OCI-LY1 (cell line): ENCODE measurements around the gene NUF2.

Experiments
- H2AFZ ChIP-seq: fragments of 200-600 bp; sonication (generic), shearing (Covaris generic); 2 replicates; pipeline ENCODE4 v1.6.0; 2014; ENCODE audit warnings: antibody characterized with exemption, mild to moderate bottlenecking, low read length
- H3F3A ChIP-seq: fragments of 200-600 bp; sonication (generic), shearing (Covaris generic); 2 replicates; pipeline ENCODE4 v1.6.0; 2014; ENCODE audit warnings: mild to moderate bottlenecking, antibody characterized with exemption, low read length, moderate library complexity; ENCODE audit not compliant: insufficient read depth
- H3K27ac ChIP-seq: fragments of 200-600 bp; sonication (generic); 2 replicates; pipeline ENCODE4 v1.5.1; 2014; ENCODE audit warnings: low read length, mixed run types, mild to moderate bottlenecking, low read depth; ENCODE audit not compliant: poor library complexity, severe bottlenecking
- H3K27me3 ChIP-seq: fragments of 200-600 bp; sonication (generic); 2 replicates; pipeline ENCODE4 v1.6.0; 2014; ENCODE audit warnings: antibody characterized with exemption, mild to moderate bottlenecking, low read length, moderate library complexity; ENCODE audit not compliant: insufficient read depth
- H3K36me3 ChIP-seq: fragments of 200-600 bp; sonication (generic); 2 replicates; pipeline ENCODE4 v1.6.1; 2014; ENCODE audit warnings: mild to moderate bottlenecking, antibody characterized with exemption, low read length, moderate library complexity, mixed read lengths; ENCODE audit not compliant: insufficient read depth
- H3K4me1 ChIP-seq: fragments of 200-600 bp; sonication (generic); 2 replicates; pipeline ENCODE4 v1.5.1; 2014; ENCODE audit warnings: mild to moderate bottlenecking, low read length, moderate library complexity; ENCODE audit not compliant: insufficient read depth, severe bottlenecking
- H3K4me2 ChIP-seq: fragments of 200-600 bp; sonication (generic), shearing (Covaris generic); 2 replicates; pipeline ENCODE4 v1.6.1; 2014; ENCODE audit warnings: low read length
- H3K4me3 ChIP-seq: fragments of 200-600 bp; sonication (generic); 2 replicates; pipeline ENCODE4 v1.5.1; 2014; ENCODE audit warnings: low read length, low read depth, mild to moderate bottlenecking, mixed read lengths; ENCODE audit not compliant: poor library complexity, severe bottlenecking
- H3K79me2 ChIP-seq: fragments of 200-600 bp; shearing (Covaris generic); 2 replicates; pipeline ENCODE4 v1.6.1; 2016; ENCODE audit warnings: mixed run types, low read length, mixed read lengths; ENCODE audit not compliant: insufficient read depth
- H3K9ac ChIP-seq: fragments of 200-600 bp; sonication (generic), shearing (Covaris generic); 2 replicates; pipeline ENCODE4 v1.6.1; 2014; ENCODE audit warnings: mild to moderate bottlenecking, low read length, mixed read lengths
- H3K9me2 ChIP-seq: fragments of 200-600 bp; sonication (generic), shearing (Covaris generic); 2 replicates; pipeline ENCODE4 v1.6.1; 2014; ENCODE audit warnings: low read depth, mild to moderate bottlenecking, low read length, mixed read lengths
- H3K9me3 ChIP-seq: fragments of 200-600 bp; shearing (Covaris generic); 2 replicates; pipeline ENCODE4 v1.6.1; 2014; ENCODE audit warnings: low read length, mixed read lengths
- H4K20me1 ChIP-seq: fragments of 200-600 bp; sonication (generic), shearing (Covaris generic); 2 replicates; pipeline ENCODE4 v1.6.0; 2016; ENCODE audit warnings: mild to moderate bottlenecking, low read length; ENCODE audit not compliant: insufficient read depth
- CTCF ChIP-seq: fragments of 200-600 bp; sonication (generic), shearing (Covaris generic); IDR thresholded peaks from 2 replicates; pipeline ENCODE4 v1.5.1; 2017; ENCODE audit warnings: mild to moderate bottlenecking, antibody characterized with exemption, low read length, moderate library complexity, mixed read lengths
- EZH2 ChIP-seq: fragments of 200-600 bp; sonication (generic), shearing (Covaris generic); IDR thresholded peaks from 2 replicates; pipeline ENCODE4 v1.8.0; 2017; ENCODE audit warnings: borderline replicate concordance, mixed run types, mild to moderate bottlenecking, antibody characterized with exemption, low read length, moderate library complexity, mixed read lengths

NUF2 gene

GRCh38 chr1:163337631-163338030 is 15.9 kb downstream of the NUF2 start:
- H3K79me2 ChIP-seq, result no peaks in the 10 kb centered on the region
- no peaks in the 10 kb centered on the region for H3K4me1 ChIP-seq
- H3F3A ChIP-seq, result no peaks in the 10 kb centered on the region
- H4K20me1 ChIP-seq, result no peaks in the 10 kb centered on the region
- no peaks in the 10 kb centered on the region for H3K27me3 ChIP-seq
- H3K27ac ChIP-seq, result no peak overlapping the region
- no peak overlapping the region for H3K4me2 ChIP-seq
- H3K4me3 ChIP-seq, result no peak overlapping the region
- H2AFZ ChIP-seq, result no peak overlapping the region
- H3K9me3 ChIP-seq, result 0 out of 2 replicates have a peak, but pooled peaks cover 5% of the 10 kb centered on the region
- TF ChIP-seq CTCF, result no peak
- TF ChIP-seq EZH2, result no peak
- H3K9me2 ChIP-seq, result no peaks in the 10 kb centered on the region
- peaks cover 87% of the 10 kb centered on the region for H3K36me3 ChIP-seq
- H3K9ac ChIP-seq, result no peak overlapping the region

- H3K27ac ChIP-seq, result no peak overlapping the region
- H3K4me2 ChIP-seq, result no peak overlapping the region
- TF ChIP-seq CTCF (no peak), EZH2 (no peak)
- no peaks in the 10 kb centered on the region for H3K4me1 ChIP-seq
- no peak overlapping the region for H3K4me3 ChIP-seq
- H3F3A ChIP-seq, result no peaks in the 10 kb centered on the region
- H3K79me2 ChIP-seq, result no peaks in the 10 kb centered on the region
- no peak overlapping the region for H2AFZ ChIP-seq
- H3K9me3 ChIP-seq, result no peaks in the 10 kb centered on the region
- no peak overlapping the region for H3K9ac ChIP-seq
- no peaks in the 10 kb centered on the region for H3K9me2 ChIP-seq
- no peaks in the 10 kb centered on the region for H4K20me1 ChIP-seq
- peaks cover 88% of the 10 kb centered on the region for H3K36me3 ChIP-seq
- no peaks in the 10 kb centered on the region for H3K27me3 ChIP-seq
Measured at GRCh38 chr1:163346326-163346870, 24.6 kb downstream of the NUF2 start.

- TF ChIP-seq EZH2 (no peak), CTCF (no peak)
- H2AFZ ChIP-seq, result no peak overlapping the region
- H3K9me2 ChIP-seq, result no peaks in the 10 kb centered on the region
- no peaks in the 10 kb centered on the region for H4K20me1 ChIP-seq
- H3F3A ChIP-seq, result no peaks in the 10 kb centered on the region
- H3K9me3 ChIP-seq, result no peaks in the 10 kb centered on the region
- H3K4me1 ChIP-seq, result no peaks in the 10 kb centered on the region
- H3K79me2 ChIP-seq, result no peaks in the 10 kb centered on the region
- no peak overlapping the region for H3K27ac ChIP-seq
- no peaks in the 10 kb centered on the region for H3K27me3 ChIP-seq
- H3K4me2 ChIP-seq, result no peak overlapping the region
- H3K4me3 ChIP-seq, result no peak overlapping the region
- no peak overlapping the region for H3K9ac ChIP-seq
- peaks cover 94% of the 10 kb centered on the region for H3K36me3 ChIP-seq
Measured at GRCh38 chr1:163347106-163347505, 25.4 kb downstream of the NUF2 start.
